ENCODE data around the gene DACH1. TPM values are rescaled to one million over a fixed set of nuclear protein-coding genes. Genes with fewer than 3 reads are reported as not detected.

DACH1 gene
- total RNA-seq, 1 experiment from 2014 or later, result not detected

- POLR2A ChIA-PET, result no interaction called here
- Histone ChIP-seq H3K27me3 (ENCODE audit: insufficient read depth, low read length) (no peaks in the 10 kb centered on the region), H3K4me1 (ENCODE audit: control insufficient read depth in 1 of 2, insufficient read depth in 2 of 2, low read length in 2 of 2) (no peaks in the 10 kb centered on the region), H3K9me2 (ENCODE audit: insufficient read depth) (no peaks in the 10 kb centered on the region), H3K4me3 (replicated peaks in 1 of 2; ENCODE audit: low read depth in 1 of 2, low read length in 2 of 2) (no peak overlapping the region), H3K4me2 (ENCODE audit: low read length) (no peak overlapping the region), H3K9ac (ENCODE audit: low read length) (no peak overlapping the region), H3K9me3 (ENCODE audit: control insufficient read depth in 1 of 2, insufficient read depth in 1 of 2, low read depth in 1 of 2, low read length in 2 of 2) (no peaks in the 10 kb centered on the region; a peak in 1 of 4 replicates), H3K36me3 (ENCODE audit: control insufficient read depth in 1 of 2, insufficient read depth in 2 of 2, low read length in 2 of 2) (no peaks in the 10 kb centered on the region; a peak in 1 of 4 replicates), H3K79me2 (ENCODE audit: insufficient read depth, low read length) (no peaks in the 10 kb centered on the region), H4K20me1 (ENCODE audit: insufficient read depth) (no peaks in the 10 kb centered on the region), H2AFZ (ENCODE audit: low read depth, low read length, poor library complexity, severe bottlenecking) (no peak overlapping the region), H3K27ac (ENCODE audit: low read depth, low read length) (no peak overlapping the region)
- TF ChIP-seq POLR2A (IDR thresholded peaks at IDR 0.05; ENCODE audit: borderline replicate concordance, extremely low read depth, insufficient read depth, insufficient read length), result no peak
- TF ChIP-seq POLR2AphosphoS5 (IDR thresholded peaks at IDR 0.05; ENCODE audit: low read depth, low read length), result no peak
- TF ChIP-seq EZH2 (IDR thresholded peaks at IDR 0.05), result no peak
- TF ChIP-seq ZBTB33 (IDR thresholded peaks at IDR 0.05; ENCODE audit: extremely low read depth, insufficient replicate concordance, low read length), result no peak
- no peak for TF ChIP-seq YY1 (IDR thresholded peaks at IDR 0.05; ENCODE audit: extremely low read depth, insufficient replicate concordance, low read depth, low read length)
- TF ChIP-seq CEBPB (IDR thresholded peaks at IDR 0.05; ENCODE audit: low read depth), result no peak
- TF ChIP-seq RAD21 (IDR thresholded peaks at IDR 0.05; ENCODE audit: low read depth), result no peak
- no peak for TF ChIP-seq CTCF (IDR thresholded peaks at IDR 0.05 in 2 of 3, conservative IDR thresholded peaks at IDR 0.05 in 1 of 3; ENCODE audit: borderline replicate concordance in 1 of 3, insufficient read depth in 1 of 3, low read depth in 2 of 3, low read length in 2 of 3)
- TF ChIP-seq FOSL1 (IDR thresholded peaks at IDR 0.05; ENCODE audit: low read depth), result no peak
- TF ChIP-seq EZH2phosphoT487 (IDR thresholded peaks at IDR 0.05; ENCODE audit: borderline replicate concordance), result no peak
- ATAC-seq (no peak), DNase-seq (ENCODE audit: low read depth, low spot score) (no peak)
- RAD21 ChIA-PET (ENCODE audit: low non-redundant PET in 1 of 2, low total read pairs in 2 of 2, uncharacterized antibody in 2 of 2, unreplicated experiment in 2 of 2), result no interaction called here
- CTCF ChIA-PET, result no interaction called here
- no TSS peak for BruUV-seq (replicated peaks)
- intact Hi-C loops (cut with micrococcal nuclease), result no loop called here
Measured at GRCh38 chr13:71626421-71627117, 240.4 kb downstream of the DACH1 start.

Measured in HCT116 (cell line).